K562 (cell line): Measurements from ENCODE around the gene LSM4. TPM values are rescaled to one million over a fixed set of nuclear protein-coding genes. Genes with fewer than 3 reads are reported as not detected.

ENCODE experiments used
- BRD4 ChIP-seq: fragments of 200-600 bp; sonication (generic); IDR thresholded peaks from 2 replicates; pipeline ENCODE4 v1.6.1; 2017; ENCODE audit warnings: inconsistent platforms
- E2F1 ChIP-seq: sonication (generic); formaldehyde crosslinking; IDR thresholded peaks from 2 replicates; pipeline ENCODE4 v1.8.1; 2023; ENCODE audit warnings: mild to moderate bottlenecking, missing genetic modification reagents, moderate library complexity
- FIP1L1 ChIP-seq: fragments of 200-400 bp; formaldehyde crosslinking; IDR thresholded peaks from 2 replicates; pipeline ENCODE4 v1.6.1; 2018; ENCODE audit warnings: mild to moderate bottlenecking, low read depth, low read length; ENCODE audit not compliant: poor library complexity, severe bottlenecking
- FOXM1 ChIP-seq, 2 experiments: fragments of 450-650 bp in 1 of 2; sonication (generic) in 1 of 2; formaldehyde crosslinking in 1 of 2; IDR thresholded peaks; 2 replicates each; pipeline versions ENCODE4 v1.6.1 to v1.9.0; 2017 to 2022; ENCODE audit warnings: low read depth in 2 of 2, mild to moderate bottlenecking in 2 of 2, missing genetic modification reagents in 1 of 2, moderate library complexity in 1 of 2
- GABPB1 ChIP-seq: sonication (generic); formaldehyde crosslinking; IDR thresholded peaks from 2 replicates; pipeline ENCODE4 v1.8.0; 2022; ENCODE audit warnings: mild to moderate bottlenecking, missing genetic modification reagents
- HBP1 ChIP-seq: fragments of 450-650 bp; formaldehyde crosslinking; IDR thresholded peaks from 2 replicates; pipeline ENCODE4 v1.4.0; 2022; ENCODE audit warnings: missing genetic modification characterization
- KLF16 ChIP-seq: IDR thresholded peaks from 2 replicates; pipeline ENCODE4 v1.6.1; 2016; ENCODE audit warnings: antibody characterized with exemption
- LARP7 ChIP-seq: fragments of 450-650 bp; IDR thresholded peaks from 2 replicates; pipeline ENCODE4 v1.6.1; 2016
- NFRKB ChIP-seq: fragments of 450-650 bp; IDR thresholded peaks from 2 replicates; pipeline ENCODE4 v1.6.1; 2016; ENCODE audit warnings: low read depth
- NR2C2 ChIP-seq, 2 experiments: fragments of 200-800 bp in 1 of 2; sonication (Bioruptor generic) in 1 of 2; sonication (generic) in 1 of 2; formaldehyde crosslinking in 1 of 2; IDR thresholded peaks; 2 replicates each; pipeline versions ENCODE4 v1.6.1 to v1.8.0; 2016 to 2022; ENCODE audit warnings: mild to moderate bottlenecking in 1 of 2, missing compliant biosample characterization in 1 of 2, missing genetic modification characterization in 1 of 2, missing genetic modification reagents in 1 of 2
- PHB ChIP-seq: fragments of 250-450 bp; sonication (Bioruptor Pico); IDR thresholded peaks from 2 replicates; pipeline ENCODE4 v1.5.0; 2021
- SMC3 ChIP-seq: conservative IDR thresholded peaks from 2 replicates; pipeline ENCODE4 v1.6.1; 2011; ENCODE audit warnings: low read depth, low read length, improper control_type of control experiment; ENCODE audit not compliant: insufficient read depth
- ZBTB2 ChIP-seq: fragments of 450-650 bp; IDR thresholded peaks from 2 replicates; pipeline ENCODE4 v1.6.1; 2016; ENCODE audit warnings: antibody characterized with exemption
- ZNF124 ChIP-seq: sonication (generic); formaldehyde crosslinking; IDR thresholded peaks from 2 replicates; pipeline ENCODE4 v1.8.1; 2022; ENCODE audit warnings: missing genetic modification reagents
- ZNF445 ChIP-seq: fragments of 250-450 bp; sonication (Bioruptor Pico); IDR thresholded peaks from 2 replicates; pipeline ENCODE4 v1.4.0; 2020; ENCODE audit warnings: low read depth, mild to moderate bottlenecking, moderate library complexity
- polyA plus RNA-seq, 8 experiments: library from polyadenylated mRNA; depleted of rRNA in 4 of 8; stranded (reverse) in 5 of 8; unstranded in 3 of 8; fragments of >200 nt; fragmentation: Nextera tagmentation in 2 of 8; fragmentation: Illumina TruSeq in 1 of 8; extraction: Ambion mirVana in 2 of 8; extraction: Trizol in 1 of 8; gene quantifications; 2 replicates each; pipeline versions ENCODE4 v1.2.1 to v1.2.3, GENCODE V29; 2011 to 2014; ENCODE audit warnings: inconsistent platforms in 1 of 8, missing spikeins in 1 of 8
- total RNA-seq, 7 experiments: library from RNA; depleted of rRNA in 6 of 7; stranded (reverse); fragments of >200 nt in 6 of 7; fragmentation: Illumina TruSeq in 2 of 7; extraction: Trizol in 2 of 7; gene quantifications; 2 replicates each; pipeline versions ENCODE4 v1.2.1 to v1.2.3, GENCODE V29; 2011 to 2021; ENCODE audit warnings: low replicate concordance in 1 of 7
- TF ChIP-seq, protein P1 (sequence below): fragments of 250-450 bp; sonication (Bioruptor Pico); IDR thresholded peaks from 2 replicates; pipeline ENCODE4 v1.5.0; 2021
- TF ChIP-seq, protein P2 (sequence below): sonication (generic); formaldehyde crosslinking; IDR thresholded peaks from 2 replicates; pipeline ENCODE4 v1.8.0; 2022; ENCODE audit warnings: mild to moderate bottlenecking, missing genetic modification reagents

LSM4 gene
- total and polyA plus RNA-seq, 9 of the 15 experiments (the other 6 are each of a cell fraction or from before 2014, with no cell fraction given): 11.9 to 763 (median 202) TPM

GRCh38 chr19:18317961-18318800, 4.7 kb downstream of the LSM4 start (continued):
- TF ChIP-seq FOXM1 (IDR thresholded peaks at IDR 0.05; ENCODE audit: low read depth): no peak
- no peak for TF ChIP-seq FOXM1 (CRISPR knock-in tag; IDR thresholded peaks at IDR 0.05; ENCODE audit: low read depth)
- TF ChIP-seq PHB (CRISPR knock-in tag): no peak
- TF ChIP-seq KLF16: no peak
- TF ChIP-seq E2F1 (CRISPR knock-in tag): no peak
- no peak; the same call in 1 of the 2 replicates for TF ChIP-seq NR2C2 (CRISPR knock-in tag; IDR thresholded peaks at IDR 0.05)
- 0 out of 2 replicates have a peak, but pooled peaks have one; percentile 38 for TF ChIP-seq NR2C2 (tag; IDR thresholded peaks at IDR 0.05)
- no peak for TF ChIP-seq ZNF124 (CRISPR knock-in tag)
- TF ChIP-seq HBP1 (CRISPR knock-in tag): 0 out of 2 replicates have a peak, but pooled peaks have one; percentile 8
- no peak for TF ChIP-seq ZNF445 (CRISPR knock-in tag)
- TF ChIP-seq ZBTB2: peak; percentile 66; the same call in 1 of the 2 replicates
- TF ChIP-seq FIP1L1: no peak
- no peak for TF ChIP-seq BRD4
- TF ChIP-seq, protein P1, sequence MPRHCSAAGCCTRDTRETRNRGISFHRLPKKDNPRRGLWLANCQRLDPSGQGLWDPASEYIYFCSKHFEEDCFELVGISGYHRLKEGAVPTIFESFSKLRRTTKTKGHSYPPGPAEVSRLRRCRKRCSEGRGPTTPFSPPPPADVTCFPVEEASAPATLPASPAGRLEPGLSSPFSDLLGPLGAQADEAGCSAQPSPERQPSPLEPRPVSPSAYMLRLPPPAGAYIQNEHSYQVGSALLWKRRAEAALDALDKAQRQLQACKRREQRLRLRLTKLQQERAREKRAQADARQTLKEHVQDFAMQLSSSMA (CRISPR knock-in tag): no peak
- TF ChIP-seq GABPB1 (CRISPR knock-in tag): no peak; the same call in 1 of the 2 replicates
- no peak for TF ChIP-seq SMC3
- TF ChIP-seq LARP7: no peak
- TF ChIP-seq, protein P2, sequence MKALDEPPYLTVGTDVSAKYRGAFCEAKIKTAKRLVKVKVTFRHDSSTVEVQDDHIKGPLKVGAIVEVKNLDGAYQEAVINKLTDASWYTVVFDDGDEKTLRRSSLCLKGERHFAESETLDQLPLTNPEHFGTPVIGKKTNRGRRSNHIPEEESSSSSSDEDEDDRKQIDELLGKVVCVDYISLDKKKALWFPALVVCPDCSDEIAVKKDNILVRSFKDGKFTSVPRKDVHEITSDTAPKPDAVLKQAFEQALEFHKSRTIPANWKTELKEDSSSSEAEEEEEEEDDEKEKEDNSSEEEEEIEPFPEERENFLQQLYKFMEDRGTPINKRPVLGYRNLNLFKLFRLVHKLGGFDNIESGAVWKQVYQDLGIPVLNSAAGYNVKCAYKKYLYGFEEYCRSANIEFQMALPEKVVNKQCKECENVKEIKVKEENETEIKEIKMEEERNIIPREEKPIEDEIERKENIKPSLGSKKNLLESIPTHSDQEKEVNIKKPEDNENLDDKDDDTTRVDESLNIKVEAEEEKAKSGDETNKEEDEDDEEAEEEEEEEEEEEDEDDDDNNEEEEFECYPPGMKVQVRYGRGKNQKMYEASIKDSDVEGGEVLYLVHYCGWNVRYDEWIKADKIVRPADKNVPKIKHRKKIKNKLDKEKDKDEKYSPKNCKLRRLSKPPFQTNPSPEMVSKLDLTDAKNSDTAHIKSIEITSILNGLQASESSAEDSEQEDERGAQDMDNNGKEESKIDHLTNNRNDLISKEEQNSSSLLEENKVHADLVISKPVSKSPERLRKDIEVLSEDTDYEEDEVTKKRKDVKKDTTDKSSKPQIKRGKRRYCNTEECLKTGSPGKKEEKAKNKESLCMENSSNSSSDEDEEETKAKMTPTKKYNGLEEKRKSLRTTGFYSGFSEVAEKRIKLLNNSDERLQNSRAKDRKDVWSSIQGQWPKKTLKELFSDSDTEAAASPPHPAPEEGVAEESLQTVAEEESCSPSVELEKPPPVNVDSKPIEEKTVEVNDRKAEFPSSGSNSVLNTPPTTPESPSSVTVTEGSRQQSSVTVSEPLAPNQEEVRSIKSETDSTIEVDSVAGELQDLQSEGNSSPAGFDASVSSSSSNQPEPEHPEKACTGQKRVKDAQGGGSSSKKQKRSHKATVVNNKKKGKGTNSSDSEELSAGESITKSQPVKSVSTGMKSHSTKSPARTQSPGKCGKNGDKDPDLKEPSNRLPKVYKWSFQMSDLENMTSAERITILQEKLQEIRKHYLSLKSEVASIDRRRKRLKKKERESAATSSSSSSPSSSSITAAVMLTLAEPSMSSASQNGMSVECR: peak; percentile 60; the same call in 1 of the 2 replicates
- 0 out of 2 replicates have a peak, but pooled peaks have one; percentile 58 for TF ChIP-seq NFRKB
